ENCODE results near the gene SLC25A19. TPM values are rescaled to one million over a fixed set of nuclear protein-coding genes. Genes with fewer than 3 reads are reported as not detected.
"Not testable (repeated sequence)": the region's sequence is repeated elsewhere in the genome, so short reads cannot be mapped to it uniquely, and the experiment has no call there.

SLC25A19 gene
- total RNA-seq, 1 donor from 2014 or later = 41.5 TPM

DNA sequence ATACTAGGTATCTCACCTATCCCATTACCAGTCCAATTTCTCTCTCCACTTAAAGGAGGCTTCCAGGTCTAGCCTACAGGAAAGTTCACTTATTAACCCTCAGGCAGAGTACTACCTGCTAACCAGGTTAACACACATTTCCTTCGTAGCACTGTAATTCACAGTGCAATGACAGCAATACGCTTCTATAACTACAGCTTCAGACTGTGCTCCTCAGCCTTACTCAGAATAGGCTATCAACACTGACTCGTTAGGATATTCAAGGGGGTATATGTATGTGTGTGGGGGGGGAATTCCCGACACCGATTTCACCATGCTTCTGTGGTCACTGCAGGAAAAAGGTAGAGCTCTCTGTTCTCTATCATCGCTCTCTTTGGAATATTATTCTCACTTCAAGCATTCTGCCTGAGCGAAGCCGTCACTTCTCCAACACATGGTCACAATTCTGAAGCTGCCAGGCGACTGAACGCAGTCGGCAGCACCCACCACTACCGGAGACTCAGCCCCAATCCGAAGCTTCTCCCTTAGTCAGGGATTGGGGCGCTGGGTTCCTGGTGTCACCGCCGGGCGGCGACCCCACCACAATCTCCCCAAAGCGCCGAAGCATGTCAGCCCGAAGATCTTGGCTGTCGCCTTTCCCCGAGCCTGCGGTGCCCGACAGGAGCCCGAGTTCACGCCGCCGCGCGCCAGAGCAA lies 28.4 kb downstream of the SLC25A19 start:
- no peaks in the 10 kb centered on the region for H3K27me3 ChIP-seq (ENCODE audit: low read depth)
- H3K36me3 ChIP-seq = peaks cover 27% of the 10 kb centered on the region
- ATAC-seq = peak; percentile 19 to 27
- peak overlapping the region; percentile 95 for H3K27ac ChIP-seq
- no peak for DNase-seq
- intact Hi-C loops (cut with DNase I) = no loop called here
- H3K4me3 ChIP-seq = peak overlapping the region; percentile 73
- peaks cover 43% of the 10 kb centered on the region for H3K4me1 ChIP-seq
- TF ChIP-seq, protein P1, sequence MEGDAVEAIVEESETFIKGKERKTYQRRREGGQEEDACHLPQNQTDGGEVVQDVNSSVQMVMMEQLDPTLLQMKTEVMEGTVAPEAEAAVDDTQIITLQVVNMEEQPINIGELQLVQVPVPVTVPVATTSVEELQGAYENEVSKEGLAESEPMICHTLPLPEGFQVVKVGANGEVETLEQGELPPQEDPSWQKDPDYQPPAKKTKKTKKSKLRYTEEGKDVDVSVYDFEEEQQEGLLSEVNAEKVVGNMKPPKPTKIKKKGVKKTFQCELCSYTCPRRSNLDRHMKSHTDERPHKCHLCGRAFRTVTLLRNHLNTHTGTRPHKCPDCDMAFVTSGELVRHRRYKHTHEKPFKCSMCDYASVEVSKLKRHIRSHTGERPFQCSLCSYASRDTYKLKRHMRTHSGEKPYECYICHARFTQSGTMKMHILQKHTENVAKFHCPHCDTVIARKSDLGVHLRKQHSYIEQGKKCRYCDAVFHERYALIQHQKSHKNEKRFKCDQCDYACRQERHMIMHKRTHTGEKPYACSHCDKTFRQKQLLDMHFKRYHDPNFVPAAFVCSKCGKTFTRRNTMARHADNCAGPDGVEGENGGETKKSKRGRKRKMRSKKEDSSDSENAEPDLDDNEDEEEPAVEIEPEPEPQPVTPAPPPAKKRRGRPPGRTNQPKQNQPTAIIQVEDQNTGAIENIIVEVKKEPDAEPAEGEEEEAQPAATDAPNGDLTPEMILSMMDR (IDR thresholded peaks at IDR 0.05) = no peak
- no peaks in the 10 kb centered on the region for H3K9me3 ChIP-seq

DNA sequence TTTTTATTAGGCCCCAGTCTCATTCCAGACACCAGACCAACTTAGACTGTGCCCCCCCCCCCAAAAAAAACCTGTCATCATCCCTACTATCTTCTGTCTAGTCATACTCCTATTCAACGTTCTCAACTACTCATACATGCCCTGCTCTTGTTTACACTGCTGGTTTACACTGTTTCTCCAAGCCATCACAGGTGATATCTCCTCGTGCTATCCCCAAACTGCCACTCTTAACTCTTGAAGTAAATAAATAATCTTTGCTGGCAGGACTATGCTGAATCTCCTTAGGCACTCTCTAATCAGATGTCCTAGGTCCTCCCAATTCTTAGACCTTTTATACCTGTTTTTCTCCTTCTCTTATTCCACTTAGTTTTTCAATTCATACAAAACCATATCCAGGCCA lies 32.0 kb downstream of the SLC25A19 start:
- peaks cover 37% of the 10 kb centered on the region for H3K4me1 ChIP-seq
- H3K27me3 ChIP-seq (ENCODE audit: low read depth); H3K9me3 ChIP-seq; ATAC-seq; DNase-seq; intact Hi-C loops (cut with DNase I); H3K4me3 ChIP-seq; H3K27ac ChIP-seq; H3K36me3 ChIP-seq: not testable (repeated sequence)

DNA sequence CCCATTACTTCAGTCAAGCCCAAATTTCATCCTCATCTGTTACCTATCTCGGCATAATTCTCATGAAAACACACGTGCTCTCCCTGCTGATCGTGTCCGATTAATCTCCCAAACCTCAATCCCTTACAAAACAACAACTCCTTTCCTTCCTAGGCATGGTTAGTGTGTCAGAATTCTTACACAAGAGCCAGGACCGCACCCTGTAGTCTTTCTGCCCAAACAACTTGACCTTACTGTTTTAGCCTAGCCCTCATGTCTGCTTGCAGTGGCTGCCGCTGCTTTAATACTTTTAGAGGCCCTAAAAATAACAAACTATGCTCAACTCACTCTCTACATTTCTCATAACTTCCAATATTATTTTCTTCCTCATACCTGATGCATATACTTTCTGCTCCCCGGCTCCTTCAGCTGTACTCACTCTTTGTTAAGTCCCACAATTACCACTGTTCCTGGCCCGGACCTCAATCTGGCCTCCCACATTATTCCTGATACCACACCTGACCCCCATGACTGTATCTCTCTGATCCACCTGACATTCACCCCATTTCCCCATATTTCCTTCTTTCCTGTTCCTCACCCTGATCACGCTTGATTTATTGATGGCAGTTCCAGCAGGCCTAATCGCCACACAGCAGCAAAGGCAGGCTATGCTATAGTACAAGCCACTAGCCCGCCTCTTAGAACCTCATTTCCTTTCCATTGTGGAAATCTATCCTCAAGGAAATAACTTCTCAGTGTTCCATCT lies 33.1 kb downstream of the SLC25A19 start:
- H3K27ac ChIP-seq = peak overlapping the region; percentile 21
- intact Hi-C loops (cut with DNase I); H3K36me3 ChIP-seq; H3K9me3 ChIP-seq; H3K27me3 ChIP-seq (ENCODE audit: low read depth); H3K4me3 ChIP-seq; DNase-seq; ATAC-seq: not testable (repeated sequence)
- peaks cover 45% of the 10 kb centered on the region for H3K4me1 ChIP-seq

DNA sequence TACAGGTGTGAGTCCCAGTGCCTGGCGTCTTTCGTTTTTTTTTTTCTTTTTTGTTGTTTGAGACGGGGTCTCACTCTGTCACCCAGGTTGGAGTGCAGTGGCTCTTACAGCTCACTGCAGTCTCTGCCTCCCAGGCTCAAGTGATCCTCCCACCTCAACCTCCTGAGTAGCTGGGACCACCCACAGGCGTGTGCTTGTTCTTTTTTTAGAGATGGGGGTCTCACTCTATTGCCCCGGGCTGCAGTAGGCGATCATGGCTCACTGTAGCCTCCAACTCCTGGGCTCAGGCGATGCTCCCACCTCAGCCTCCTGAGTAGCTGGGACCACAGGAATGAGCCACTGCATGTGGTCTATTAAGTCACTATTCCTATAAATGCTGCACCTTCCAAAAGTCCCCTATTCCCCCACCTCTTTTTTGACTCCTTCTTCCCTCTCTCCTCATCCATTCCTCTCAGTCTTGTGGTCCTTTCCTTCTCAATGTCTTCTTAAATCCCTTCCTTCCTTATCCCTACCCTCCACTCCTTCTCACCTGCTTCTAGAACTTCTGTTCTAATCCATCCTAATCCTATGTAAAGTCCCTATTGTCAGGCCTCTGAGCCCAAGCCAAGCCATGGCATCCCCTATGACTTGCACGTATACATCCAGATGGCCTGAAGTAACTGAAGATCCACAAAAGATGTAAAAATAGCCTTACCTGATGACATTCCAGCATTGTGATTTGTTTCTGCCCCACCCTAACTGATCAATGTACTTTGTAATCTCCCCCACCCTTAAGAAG lies 37.0 kb downstream of the SLC25A19 start:
- Histone ChIP-seq H3K27me3 (ENCODE audit: low read depth) (no peaks in the 10 kb centered on the region), H3K4me1 (peaks cover 33% of the 10 kb centered on the region), H3K4me3 (no peak overlapping the region), H3K36me3 (peaks cover 12% of the 10 kb centered on the region), H3K27ac (no peak overlapping the region), H3K9me3 (no peaks in the 10 kb centered on the region)
- intact Hi-C loops (cut with DNase I) = no loop called here
- TF ChIP-seq, protein P1 (IDR thresholded peaks at IDR 0.05) = no peak
- DNase-seq (no peak), ATAC-seq (no peak)

DNA sequence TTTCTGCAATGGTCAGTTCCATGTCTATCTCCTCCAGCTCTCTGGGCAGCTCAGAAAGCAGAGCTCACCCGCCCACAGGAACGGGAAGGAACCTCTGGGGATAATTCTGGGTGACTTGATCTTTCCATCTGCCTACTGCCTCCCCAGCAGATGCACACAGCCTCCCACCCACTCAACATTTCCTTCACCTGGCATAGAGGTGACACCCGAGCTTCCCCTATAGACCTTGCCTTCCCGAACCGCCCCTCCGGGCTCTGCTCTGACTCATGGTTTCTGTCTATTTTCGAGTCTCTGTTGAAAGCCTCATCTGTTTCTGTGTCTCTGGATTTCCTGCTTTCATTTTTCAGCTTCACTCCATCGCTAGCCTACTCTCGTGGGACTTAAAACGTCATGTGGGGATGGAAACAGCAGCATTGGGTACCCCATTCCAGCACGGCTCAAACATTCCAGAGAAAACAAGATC lies 39.2 kb downstream of the SLC25A19 start:
- DNase-seq (no peak), ATAC-seq (peak; percentile 54 to 60)
- H3K27ac ChIP-seq = no peak overlapping the region
- peaks cover 29% of the 10 kb centered on the region for H3K4me1 ChIP-seq
- intact Hi-C loops (cut with DNase I) = no loop called here
- H3K27me3 ChIP-seq (ENCODE audit: low read depth) = no peaks in the 10 kb centered on the region
- peaks cover 30% of the 10 kb centered on the region for H3K36me3 ChIP-seq
- TF ChIP-seq, protein P1 (IDR thresholded peaks at IDR 0.05) = no peak
- H3K9me3 ChIP-seq = no peaks in the 10 kb centered on the region
- peak overlapping the region; percentile 16 for H3K4me3 ChIP-seq

DNA sequence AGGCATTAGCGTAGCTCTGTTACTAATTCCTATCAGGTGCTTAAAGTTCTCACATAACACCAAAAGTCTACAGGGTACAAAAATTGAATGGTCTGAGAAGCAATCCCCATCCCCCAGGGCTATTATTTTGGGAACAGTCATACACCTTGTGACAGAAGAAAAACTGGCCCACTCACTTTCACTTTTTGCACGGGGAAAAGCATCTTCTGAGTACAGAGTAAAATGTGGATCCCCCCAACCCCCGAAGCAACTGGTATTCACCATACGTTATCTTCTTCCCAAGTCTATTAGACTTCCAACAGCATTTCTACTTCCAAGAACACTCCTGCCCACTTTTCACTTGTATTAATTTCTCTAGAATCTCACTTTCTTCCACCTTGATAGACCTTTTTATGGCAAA lies 39.7 kb downstream of the SLC25A19 start:
- no peaks in the 10 kb centered on the region for H3K9me3 ChIP-seq
- peaks cover 29% of the 10 kb centered on the region for H3K4me1 ChIP-seq
- TF ChIP-seq, protein P1 (IDR thresholded peaks at IDR 0.05) = no peak
- no peak overlapping the region for H3K4me3 ChIP-seq
- H3K27me3 ChIP-seq (ENCODE audit: low read depth) = no peaks in the 10 kb centered on the region
- H3K27ac ChIP-seq = no peak overlapping the region
- DNase-seq (no peak), ATAC-seq (no peak)
- intact Hi-C loops (cut with DNase I) = no loop called here
- peaks cover 35% of the 10 kb centered on the region for H3K36me3 ChIP-seq

Data from lower lobe of right lung (tissue), 2 donors.